A673 (cell line): ENCODE results near the gene GLDN. TPM values are rescaled to one million over a fixed set of nuclear protein-coding genes. Genes with fewer than 3 reads are reported as not detected.

Source experiments
- BruUV-seq: library from RNA; stranded (reverse); fragments of 400-500 nt; replicated peaks from 2 replicates; lab custom pipeline; 2021; lab: Mats Ljungman, UMichigan
- CTCF ChIA-PET: fragments of 300-600 bp; sonication (Branson Sonifier 250); formaldehyde crosslinking; loops from one replicate; lab custom pipeline; 2022; ENCODE audit warnings: antibody characterized with exemption; lab: Charles Lee
- POLR2A ChIA-PET: fragments of 300-600 bp; sonication (Branson Sonifier 250); formaldehyde crosslinking; loops from one replicate; lab custom pipeline; 2022; ENCODE audit warnings: antibody characterized with exemption; ENCODE audit not compliant: low non-redundant PET; lab: Charles Lee
- DNase-seq: peaks from one replicate; pipeline ENCODE4 v3.0.0-alpha.2; 2015; ENCODE audit warnings: low spot score
- H3K27ac ChIP-seq: fragments of 200-600 bp; sonication (generic); 2 replicates; pipeline ENCODE4 v1.5.1; 2016; ENCODE audit warnings: mixed run types, low read depth, mild to moderate bottlenecking, mixed read lengths, antibody characterized with exemption, low read length; ENCODE audit not compliant: poor library complexity, severe bottlenecking
- H3K27me3 ChIP-seq: fragments of 200-600 bp; sonication (generic); replicated peaks from 2 replicates; pipeline ENCODE4 v1.6.1; 2017; ENCODE audit warnings: mixed run types, low read depth, mild to moderate bottlenecking, mixed read lengths, antibody characterized with exemption, low read length; ENCODE audit not compliant: insufficient read depth, poor library complexity
- H3K36me3 ChIP-seq: fragments of 200-600 bp; sonication (generic); 2 replicates; pipeline ENCODE4 v1.6.1; 2016; ENCODE audit warnings: mixed run types, mild to moderate bottlenecking, mixed read lengths, antibody characterized with exemption, low read length; ENCODE audit not compliant: insufficient read depth, poor library complexity, severe bottlenecking
- H3K4me1 ChIP-seq: fragments of 200-600 bp; sonication (generic); 2 replicates; pipeline ENCODE4 v1.6.1; 2017; ENCODE audit warnings: mixed run types, mild to moderate bottlenecking, mixed read lengths, antibody characterized with exemption, low read length; ENCODE audit not compliant: insufficient read depth, poor library complexity, severe bottlenecking
- H3K4me3 ChIP-seq: fragments of 200-600 bp; sonication (generic); 2 replicates; pipeline ENCODE4 v1.5.1; 2016; ENCODE audit warnings: low read depth, mixed run types, mild to moderate bottlenecking, mixed read lengths, low read length; ENCODE audit not compliant: poor library complexity, severe bottlenecking
- H3K9me3 ChIP-seq: fragments of 200-600 bp; sonication (generic); 2 replicates; pipeline ENCODE4 v1.6.1; 2016; ENCODE audit warnings: mixed run types, low read depth, mild to moderate bottlenecking, mixed read lengths, antibody characterized with exemption, low read length; ENCODE audit not compliant: poor library complexity, severe bottlenecking
- EZH2 ChIP-seq: fragments of 200-600 bp; sonication (generic); IDR thresholded peaks from 2 replicates; pipeline ENCODE4 v1.6.1; 2017; ENCODE audit warnings: borderline replicate concordance, low read depth, mild to moderate bottlenecking, mixed read lengths, antibody characterized with exemption, low read length; ENCODE audit not compliant: poor library complexity, severe bottlenecking
- intact Hi-C: fragments of 100-400 bp; cut with micrococcal nuclease; formaldehyde crosslinking; loops from one replicate; pipeline ENCODE4 v1.10.0; 2022; ENCODE audit not compliant: unreplicated experiment
- total RNA-seq: library from RNA; stranded (reverse); gene quantifications from 2 replicates; pipeline ENCODE4 v1.2.3, GENCODE V29; 2021
- TF ChIP-seq, protein P1 (sequence below): fragments of 300-800, 200-600 bp; sonication (generic); conservative IDR thresholded peaks from 2 replicates; pipeline ENCODE4 v1.5.1; 2017; ENCODE audit warnings: low read depth, mild to moderate bottlenecking, antibody characterized with exemption, low read length, moderate library complexity, mixed read lengths

Gene GLDN
- total RNA-seq, 1 experiment from 2014 or later, result not detected

DNA sequence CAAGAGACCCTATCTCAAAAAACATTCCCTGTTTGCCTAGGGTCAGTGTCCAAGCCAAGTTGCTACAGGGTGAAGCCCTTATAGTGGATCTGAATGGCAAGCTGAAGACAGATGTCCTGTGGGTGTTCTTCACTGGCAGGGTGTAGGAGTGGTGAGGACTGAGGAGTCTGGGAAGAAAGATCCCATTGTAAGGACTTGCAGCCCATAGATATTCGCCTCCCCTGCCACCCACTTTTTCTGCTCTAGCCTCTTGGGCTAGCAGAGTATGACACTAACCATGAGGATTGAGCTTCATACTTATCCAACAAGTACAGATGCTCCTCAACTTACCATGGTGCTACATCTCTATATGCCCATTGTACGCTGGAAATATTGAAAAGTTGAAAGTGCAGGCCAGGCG, 16.3 kb upstream of the GLDN start:
- Histone ChIP-seq H3K4me1 (no peaks in the 10 kb centered on the region), H3K27me3 (no peaks in the 10 kb centered on the region), H3K4me3 (no peak overlapping the region), H3K9me3 (no peaks in the 10 kb centered on the region), H3K27ac (no peak overlapping the region), H3K36me3 (no peaks in the 10 kb centered on the region)
- BruUV-seq, result no TSS peak
- intact Hi-C loops, result no loop called here
- no peak for DNase-seq
- TF ChIP-seq EZH2, result no peak
- TF ChIP-seq, protein P1, sequence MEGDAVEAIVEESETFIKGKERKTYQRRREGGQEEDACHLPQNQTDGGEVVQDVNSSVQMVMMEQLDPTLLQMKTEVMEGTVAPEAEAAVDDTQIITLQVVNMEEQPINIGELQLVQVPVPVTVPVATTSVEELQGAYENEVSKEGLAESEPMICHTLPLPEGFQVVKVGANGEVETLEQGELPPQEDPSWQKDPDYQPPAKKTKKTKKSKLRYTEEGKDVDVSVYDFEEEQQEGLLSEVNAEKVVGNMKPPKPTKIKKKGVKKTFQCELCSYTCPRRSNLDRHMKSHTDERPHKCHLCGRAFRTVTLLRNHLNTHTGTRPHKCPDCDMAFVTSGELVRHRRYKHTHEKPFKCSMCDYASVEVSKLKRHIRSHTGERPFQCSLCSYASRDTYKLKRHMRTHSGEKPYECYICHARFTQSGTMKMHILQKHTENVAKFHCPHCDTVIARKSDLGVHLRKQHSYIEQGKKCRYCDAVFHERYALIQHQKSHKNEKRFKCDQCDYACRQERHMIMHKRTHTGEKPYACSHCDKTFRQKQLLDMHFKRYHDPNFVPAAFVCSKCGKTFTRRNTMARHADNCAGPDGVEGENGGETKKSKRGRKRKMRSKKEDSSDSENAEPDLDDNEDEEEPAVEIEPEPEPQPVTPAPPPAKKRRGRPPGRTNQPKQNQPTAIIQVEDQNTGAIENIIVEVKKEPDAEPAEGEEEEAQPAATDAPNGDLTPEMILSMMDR, result no peak
- POLR2A ChIA-PET, result no interaction called here
- CTCF ChIA-PET, result no interaction called here

DNA sequence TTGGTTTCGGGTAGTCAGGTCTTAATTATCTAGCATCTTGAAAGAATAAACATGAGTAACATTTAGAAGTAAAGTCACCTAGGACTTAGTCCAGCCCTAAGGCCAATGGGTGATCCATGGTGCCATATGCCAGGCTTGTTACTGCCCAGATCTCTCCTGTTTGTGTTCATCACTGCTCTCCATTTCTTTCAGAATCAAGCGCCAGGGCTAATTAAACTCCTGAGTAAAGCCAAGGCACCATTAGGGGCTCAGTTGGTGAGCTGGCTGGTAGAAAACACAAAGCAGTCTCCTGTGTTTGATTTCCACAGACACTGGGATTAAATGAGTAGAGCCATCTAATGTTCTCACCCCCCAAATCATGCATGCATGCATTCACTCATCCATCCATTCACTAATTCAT, 14.4 kb upstream of the GLDN start:
- POLR2A ChIA-PET, result no interaction called here
- Histone ChIP-seq H3K36me3 (no peaks in the 10 kb centered on the region), H3K4me1 (no peaks in the 10 kb centered on the region), H3K27me3 (no peaks in the 10 kb centered on the region), H3K9me3 (no peaks in the 10 kb centered on the region), H3K27ac (no peak overlapping the region), H3K4me3 (no peak overlapping the region)
- BruUV-seq, result no TSS peak
- no peak for DNase-seq
- no peak for TF ChIP-seq EZH2
- TF ChIP-seq, protein P1, result no peak
- CTCF ChIA-PET, result no interaction called here
- intact Hi-C loops, result no loop called here

DNA sequence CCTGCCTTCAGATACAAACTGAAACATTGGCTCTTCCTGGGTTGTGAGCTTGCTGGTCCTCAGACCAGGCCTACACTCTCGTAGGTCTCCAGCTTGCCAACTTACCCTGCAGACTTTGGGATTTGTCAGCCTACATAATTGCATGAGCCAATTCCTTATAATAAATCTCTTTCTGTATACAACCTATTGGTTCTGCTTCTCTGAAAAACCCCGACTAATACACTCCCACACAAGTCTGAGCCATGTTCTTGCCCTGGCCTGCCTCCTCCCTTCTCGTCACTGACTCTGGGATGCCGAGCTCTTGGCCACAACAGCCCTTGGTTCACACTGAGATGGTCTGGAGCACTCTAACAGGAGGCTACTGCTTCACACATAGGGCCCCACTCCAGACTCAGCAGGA, 12.5 kb upstream of the GLDN start:
- TF ChIP-seq, protein P1, result no peak
- TF ChIP-seq EZH2, result no peak
- H3K9me3 ChIP-seq, result no peaks in the 10 kb centered on the region
- no peak overlapping the region for H3K27ac ChIP-seq
- H3K27me3 ChIP-seq, result no peaks in the 10 kb centered on the region
- no peak overlapping the region for H3K4me3 ChIP-seq
- H3K4me1 ChIP-seq, result no peaks in the 10 kb centered on the region
- CTCF ChIA-PET, result no interaction called here
- POLR2A ChIA-PET, result no interaction called here
- no TSS peak for BruUV-seq
- H3K36me3 ChIP-seq, result no peaks in the 10 kb centered on the region
- no peak for DNase-seq
- intact Hi-C loops, result no loop called here
